Midbrain (tissue), 1 donor: ENCODE measurements around the gene ZDHHC11B.
A peak's percentile ranks its signal among the peaks of the same experiment; 100 is the strongest.
"Not testable (repeated sequence)": the region's sequence is repeated elsewhere in the genome, so short reads cannot be mapped to it uniquely, and the experiment has no call there.

Source experiments
- DNase-seq: peaks from one replicate; lab custom pipeline; 2025; lab: John Stamatoyannopoulos, UW

The ZDHHC11B gene, protein sequence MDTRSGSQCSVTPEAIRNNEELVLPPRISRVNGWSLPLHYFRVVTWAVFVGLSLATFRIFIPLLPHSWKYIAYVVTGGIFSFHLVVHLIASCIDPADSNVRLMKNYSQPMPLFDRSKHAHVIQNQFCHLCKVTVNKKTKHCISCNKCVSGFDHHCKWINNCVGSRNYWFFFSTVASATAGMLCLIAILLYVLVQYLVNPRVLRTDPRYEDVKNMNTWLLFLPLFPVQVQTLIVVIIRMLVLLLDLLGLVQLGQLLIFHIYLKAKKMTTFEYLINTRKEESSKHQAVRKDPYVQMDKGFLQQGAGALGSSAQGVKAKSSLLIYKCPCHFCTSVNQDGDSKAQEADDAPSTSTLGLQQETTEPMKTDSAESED

GRCh38 chr5:784428-785177 lies at the start of gene ZDHHC11B:
Gene ZDHHC11B (minus strand): TSS chr5:784729. CDS start chr5:766919, 17,810 bp downstream.
- DNase-seq = peak; percentile 88

DNA sequence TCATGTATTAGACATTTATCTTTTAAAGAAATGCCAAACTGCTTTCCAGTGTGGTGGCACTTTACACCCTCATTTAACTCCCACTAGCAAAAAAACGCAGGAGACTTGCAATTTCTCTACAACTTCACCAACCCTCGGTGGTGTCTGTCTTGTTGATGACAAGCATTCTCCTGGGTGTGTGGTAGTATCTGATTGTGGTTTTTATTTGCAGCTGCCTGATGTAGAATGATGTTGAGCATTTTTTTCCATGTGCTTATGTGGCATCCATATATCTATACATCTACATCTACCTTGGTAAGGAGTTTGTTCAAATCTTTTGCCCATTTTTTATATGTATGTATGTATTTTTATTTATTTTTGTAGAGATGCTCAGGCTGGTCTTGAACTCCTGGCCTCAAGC lies 49.5 kb upstream of the ZDHHC11B start:
- not testable (repeated sequence) for DNase-seq

DNA sequence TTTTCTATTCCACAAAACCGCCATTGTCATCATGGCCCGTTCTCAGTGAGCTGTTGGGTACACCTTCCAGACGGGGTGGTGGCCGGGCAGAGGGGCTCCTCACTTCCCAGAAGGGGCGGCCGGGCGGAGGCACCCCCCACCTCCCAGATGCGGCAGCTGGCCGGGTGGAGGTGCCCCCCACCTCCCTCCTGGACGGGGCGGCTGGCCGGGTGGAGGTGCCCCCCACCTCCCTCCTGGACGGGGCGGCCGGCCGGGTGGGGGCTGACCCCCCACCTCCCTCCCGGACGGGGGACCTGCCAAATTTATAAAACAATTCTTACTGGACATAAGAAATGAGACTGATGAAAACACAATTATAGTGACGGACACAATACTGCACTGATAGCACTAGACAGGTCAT lies 43.7 kb upstream of the ZDHHC11B start:
- DNase-seq = not testable (repeated sequence)

DNA sequence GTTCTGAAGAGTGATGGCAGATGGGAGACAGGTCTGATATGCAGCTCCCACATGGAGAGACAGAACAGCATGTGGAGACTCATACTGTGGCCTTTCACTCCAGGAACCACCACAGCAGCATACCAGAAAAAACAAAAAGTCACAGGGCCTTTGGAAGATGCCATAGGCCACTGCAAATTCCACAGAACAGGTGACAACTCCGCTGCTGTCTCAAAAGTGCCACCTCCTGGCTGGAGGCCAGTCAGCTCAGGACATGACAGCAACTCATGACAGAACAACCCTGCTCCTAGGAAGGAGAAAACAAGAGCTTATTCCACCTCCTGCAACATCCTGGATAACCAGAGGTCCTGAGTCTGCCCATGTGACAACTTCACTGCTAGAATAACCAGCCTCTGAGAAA lies 41.0 kb upstream of the ZDHHC11B start:
- not testable (repeated sequence) for DNase-seq

DNA sequence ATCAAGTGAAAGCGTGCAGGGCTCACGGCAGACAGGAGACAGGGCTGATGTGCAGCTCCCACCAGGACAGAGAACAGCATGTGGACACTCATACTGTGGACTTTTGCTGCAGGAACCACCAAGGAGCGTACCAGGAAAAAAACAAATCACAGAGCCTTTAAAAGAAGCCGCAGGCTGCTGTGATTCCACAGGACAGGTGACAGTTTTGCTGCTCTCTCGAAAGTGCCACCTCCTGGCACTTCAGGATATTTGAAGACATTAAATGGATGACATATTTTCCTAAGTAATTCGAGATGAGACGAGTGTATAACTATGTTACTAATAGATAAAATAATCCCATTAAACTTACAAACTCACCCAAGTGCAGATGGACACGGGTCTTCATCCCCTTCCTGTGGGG lies 37.0 kb upstream of the ZDHHC11B start:
- no peak for DNase-seq

GRCh38 chr5:820245-820644 lies 35.7 kb upstream of the ZDHHC11B start:
- no peak for DNase-seq

DNA sequence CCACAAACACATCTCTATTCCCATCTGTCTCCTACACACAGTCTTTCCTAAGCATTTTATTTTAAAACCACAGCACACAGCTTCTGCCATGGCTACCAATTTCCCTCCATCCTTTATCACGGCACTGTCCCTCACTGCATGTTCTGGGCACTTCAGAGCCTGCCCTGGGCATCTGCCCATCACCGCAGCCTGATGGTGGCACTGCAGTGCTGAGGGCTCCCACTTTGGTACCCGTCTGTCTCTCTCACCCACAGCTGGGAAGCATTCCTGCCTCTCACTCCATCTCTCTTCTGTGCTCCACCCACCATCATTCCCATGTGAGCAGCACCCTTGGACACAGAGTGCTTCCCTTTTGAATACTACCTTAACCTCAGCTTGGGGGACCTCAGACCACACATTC lies 34.5 kb upstream of the ZDHHC11B start:
- DNase-seq = no peak

- DNase-seq = no peak
Measured at GRCh38 chr5:816176-816575, 31.6 kb upstream of the ZDHHC11B start.

GRCh38 chr5:815449-815848 lies 30.9 kb upstream of the ZDHHC11B start:
- no peak for DNase-seq

DNA sequence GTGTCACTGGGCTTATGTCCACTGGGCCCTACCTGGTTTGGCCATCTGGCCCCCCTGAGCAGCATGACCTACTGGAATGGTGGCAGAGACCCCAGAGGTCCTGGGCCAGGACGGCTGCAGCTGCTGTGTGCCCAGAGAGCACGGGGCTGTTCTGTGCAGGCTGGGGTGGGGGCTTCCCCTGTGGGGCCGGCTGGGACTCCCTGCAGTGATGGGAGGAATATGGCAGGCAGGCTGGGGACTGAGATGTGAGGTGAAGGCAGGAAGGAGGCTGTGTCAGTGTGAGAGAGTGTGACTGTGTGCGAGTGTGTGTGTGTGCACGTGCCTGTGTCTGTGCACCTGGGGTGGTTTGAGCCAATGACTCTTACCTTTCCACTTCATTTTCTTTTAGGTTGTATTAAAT lies 29.0 kb upstream of the ZDHHC11B start:
- not testable (repeated sequence) for DNase-seq

DNA sequence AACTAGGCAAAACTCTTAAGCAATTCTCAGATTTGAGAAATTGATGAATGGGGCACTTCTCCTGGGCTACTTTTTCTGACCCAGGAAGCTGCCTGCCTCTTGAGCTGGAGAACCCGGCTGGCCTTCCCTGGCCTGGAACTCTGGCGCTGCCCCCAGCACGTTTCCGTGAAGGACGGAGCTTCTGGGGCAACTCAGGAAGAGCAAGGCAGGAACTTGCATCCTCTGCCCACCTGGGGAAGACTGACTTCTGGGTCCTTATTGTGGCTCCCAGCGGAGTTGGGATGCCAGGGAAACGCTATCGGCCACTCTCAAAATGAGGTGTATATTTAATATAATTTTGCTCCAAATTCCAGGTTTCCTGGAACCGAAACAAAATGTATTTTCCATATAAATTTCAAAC lies 26.9 kb upstream of the ZDHHC11B start:
- not testable (repeated sequence) for DNase-seq

DNA sequence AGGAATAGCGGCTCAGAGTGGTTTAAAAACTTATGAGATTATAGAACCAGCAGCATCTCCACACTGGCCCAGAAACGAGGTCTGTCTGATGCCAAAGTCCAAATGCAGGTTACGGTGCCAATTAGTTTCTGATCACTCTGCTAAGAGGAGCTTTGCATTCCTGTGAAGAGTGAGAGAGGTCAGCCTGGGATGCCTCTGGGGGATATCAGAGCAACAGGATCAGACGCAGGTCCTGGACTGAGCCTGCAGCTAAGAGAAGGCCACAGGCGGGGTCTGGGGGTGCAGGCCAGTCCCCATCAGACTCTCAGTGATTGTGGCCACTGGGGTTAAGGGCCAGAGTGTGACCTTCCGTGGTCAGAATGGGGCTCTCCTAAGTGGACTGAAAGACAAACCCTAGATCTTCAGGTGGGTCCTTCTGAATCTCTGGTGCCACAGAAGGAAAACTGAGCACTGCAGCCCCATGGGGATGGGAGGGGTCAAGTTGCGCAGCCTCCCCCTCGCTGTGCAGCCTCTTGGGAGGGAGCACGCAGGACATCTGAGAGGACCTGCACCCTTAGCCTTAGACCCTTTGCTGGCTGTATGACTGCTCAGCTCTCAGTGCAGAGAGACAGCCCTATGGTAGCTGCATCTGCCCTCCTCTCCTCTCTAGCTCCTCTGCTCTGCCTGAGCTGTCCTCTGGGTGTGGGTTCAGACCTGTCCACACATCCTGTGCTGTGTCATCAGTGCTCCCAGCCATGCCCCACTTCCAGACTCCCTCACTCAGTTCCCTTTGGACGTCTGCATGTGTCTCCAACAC lies 23.4 kb upstream of the ZDHHC11B start:
- DNase-seq = not testable (repeated sequence)

- no peak for DNase-seq
Measured at GRCh38 chr5:801472-801871, 16.9 kb upstream of the ZDHHC11B start.

GRCh38 chr5:801055-801454 lies 16.5 kb upstream of the ZDHHC11B start:
- DNase-seq = not testable (repeated sequence)

DNA sequence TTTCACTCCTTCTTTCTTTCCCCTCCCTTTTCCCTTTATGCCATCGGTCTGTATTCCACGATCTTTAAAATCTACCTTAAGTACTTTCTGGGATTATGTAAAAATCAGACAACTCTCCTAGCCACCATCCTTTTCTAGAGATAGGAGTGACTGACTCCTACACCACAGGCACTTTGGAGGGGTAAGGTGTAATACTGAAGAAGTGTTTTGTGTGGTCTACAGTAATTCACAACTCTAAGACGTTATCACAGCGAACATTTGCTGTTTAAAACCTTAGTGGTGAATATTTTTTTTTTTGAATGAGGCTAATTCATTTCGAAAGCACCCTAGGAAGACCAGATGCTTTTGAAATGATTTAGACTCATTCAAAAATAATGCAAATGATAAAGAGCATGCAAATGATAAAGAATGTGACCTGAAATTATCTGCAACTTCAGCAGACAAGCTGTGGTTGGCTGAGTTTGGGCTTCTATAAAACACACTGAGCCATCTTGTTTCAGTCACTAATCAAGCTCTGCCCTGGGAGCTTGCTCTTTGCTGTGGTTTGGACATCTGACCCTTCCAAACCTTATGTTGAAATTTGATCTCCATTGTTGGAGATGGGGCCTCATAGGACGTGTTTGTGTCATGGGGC lies 14.1 kb upstream of the ZDHHC11B start:
- not testable (repeated sequence) for DNase-seq

GRCh38 chr5:797986-798385 lies 13.5 kb upstream of the ZDHHC11B start:
- DNase-seq = not testable (repeated sequence)

DNA sequence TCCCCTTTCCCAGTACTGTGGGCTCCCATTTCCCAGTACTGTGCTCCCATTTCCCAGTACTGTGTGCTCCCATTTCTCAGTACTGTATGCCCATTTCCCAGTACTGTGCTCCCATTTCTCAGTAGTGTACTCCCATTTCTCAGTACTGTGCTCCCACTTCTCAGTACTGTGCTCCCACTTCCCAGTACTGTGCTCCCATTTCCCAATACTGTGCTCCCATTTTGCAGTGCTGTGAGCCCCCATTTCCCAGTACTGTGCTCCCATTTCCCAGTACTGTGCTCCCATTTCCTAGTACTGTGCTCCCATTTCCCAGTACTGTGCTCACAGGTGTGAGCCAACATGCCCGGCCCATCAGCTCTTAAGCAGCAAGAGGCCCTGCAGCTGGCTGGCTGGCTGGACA lies 11.3 kb upstream of the ZDHHC11B start:
- not testable (repeated sequence) for DNase-seq

DNA sequence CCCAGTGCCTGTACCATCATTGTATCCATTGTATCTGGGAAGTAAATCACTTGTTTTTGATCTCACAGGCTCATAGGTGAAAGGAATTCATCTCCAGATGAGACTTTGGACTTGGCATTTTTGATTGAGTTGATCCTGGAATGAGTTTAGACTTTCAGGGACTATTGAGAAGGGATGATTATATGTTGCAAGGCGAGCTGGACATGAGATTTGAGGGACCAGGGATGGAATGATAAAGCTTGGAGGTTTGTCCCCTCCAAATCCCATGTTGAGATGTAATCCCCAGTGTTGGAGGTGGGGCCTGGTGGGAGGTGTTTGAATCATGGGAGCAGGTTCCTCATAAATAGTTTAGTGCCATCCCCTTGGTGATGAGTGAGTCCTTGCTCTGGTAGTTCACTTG lies 10.4 kb upstream of the ZDHHC11B start:
- not testable (repeated sequence) for DNase-seq

- not testable (repeated sequence) for DNase-seq
Measured at GRCh38 chr5:788703-789102, 4.2 kb upstream of the ZDHHC11B start.

DNA sequence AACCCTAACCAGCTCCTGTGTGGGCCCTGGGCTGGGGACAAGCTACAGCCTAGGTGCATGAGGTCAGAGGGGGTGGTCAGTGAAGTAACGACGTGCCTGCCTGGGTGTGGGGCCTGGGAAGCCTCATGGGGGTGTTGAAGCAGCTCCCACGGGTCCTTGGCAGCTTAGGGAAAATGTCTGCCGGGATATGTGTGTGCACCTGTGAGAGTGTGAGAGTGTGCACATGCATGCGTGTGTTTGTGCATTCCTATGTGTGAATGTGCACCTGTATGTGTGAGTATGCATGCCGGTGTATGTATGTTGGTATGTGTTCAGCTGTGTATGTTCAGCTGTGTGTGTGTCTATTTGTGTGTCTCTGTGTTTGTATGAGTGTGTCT lies 3.3 kb upstream of the ZDHHC11B start:
- DNase-seq = not testable (repeated sequence)

GRCh38 chr5:787224-787856 lies 2.8 kb upstream of the ZDHHC11B start:
- not testable (repeated sequence) for DNase-seq
